Activated T-cell treated with anti-CD3 and anti-CD28 coated beads for 1 hour (primary cell): Measurements from ENCODE around the gene MYDGF.

Experiments used
- DNase-seq: peaks from one replicate; pipeline ENCODE4 v3.0.0-alpha.2; 2020; ENCODE audit warnings: low read depth

The MYDGF gene

DNA sequence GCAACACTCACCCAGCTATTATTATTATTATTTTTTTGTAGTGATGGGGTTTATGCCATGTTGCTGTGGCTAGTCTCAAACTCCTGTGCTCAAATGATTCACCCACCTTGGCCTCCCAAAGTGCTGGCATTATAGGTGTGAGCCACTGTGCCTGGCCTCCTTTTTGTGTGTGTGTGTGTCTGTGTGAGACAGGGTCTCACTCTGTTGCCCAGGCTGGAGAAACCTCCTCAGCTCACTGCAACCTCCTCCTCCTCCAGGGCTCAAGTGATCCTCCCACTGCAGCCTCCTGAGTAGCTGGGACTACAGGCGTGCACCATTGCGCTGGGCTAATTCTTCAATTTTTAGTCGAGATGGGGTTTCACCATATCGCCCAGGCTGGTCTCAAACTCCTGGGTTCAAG, 3.6 kb upstream of the MYDGF start:
- DNase-seq: no peak

DNA sequence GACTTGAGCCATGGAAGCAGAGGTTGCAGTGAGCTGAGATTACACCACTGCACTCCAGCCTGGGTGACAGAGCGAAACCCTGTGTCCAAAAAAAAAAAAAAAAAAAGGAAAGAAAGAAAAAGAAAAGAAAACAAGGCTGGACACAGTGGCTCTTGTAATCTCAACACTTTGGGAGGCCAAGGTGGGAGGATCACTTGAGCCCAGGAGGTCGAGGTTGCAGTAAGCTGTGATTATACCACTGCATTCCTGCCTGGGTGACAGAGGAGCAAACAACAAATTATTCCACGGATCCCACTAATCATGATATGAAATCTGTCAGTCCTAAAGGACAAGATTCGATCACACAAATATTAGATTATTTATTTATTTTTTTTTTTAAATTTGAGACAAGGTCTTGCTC, 3.1 kb upstream of the MYDGF start:
- DNase-seq: no peak

GRCh38 chr19:4671185-4671851, 1.2 kb upstream of the MYDGF start:
- no peak for DNase-seq

- no peak for DNase-seq
These were observed 5.5 kb downstream of the MYDGF start for GRCh38 chr19:4664642-4665041.

GRCh38 chr19:4662812-4663211, 7.3 kb downstream of the MYDGF start:
- DNase-seq: no peak

GRCh38 chr19:4662020-4662695, 8.0 kb downstream of the MYDGF start:
- no peak for DNase-seq

DNA sequence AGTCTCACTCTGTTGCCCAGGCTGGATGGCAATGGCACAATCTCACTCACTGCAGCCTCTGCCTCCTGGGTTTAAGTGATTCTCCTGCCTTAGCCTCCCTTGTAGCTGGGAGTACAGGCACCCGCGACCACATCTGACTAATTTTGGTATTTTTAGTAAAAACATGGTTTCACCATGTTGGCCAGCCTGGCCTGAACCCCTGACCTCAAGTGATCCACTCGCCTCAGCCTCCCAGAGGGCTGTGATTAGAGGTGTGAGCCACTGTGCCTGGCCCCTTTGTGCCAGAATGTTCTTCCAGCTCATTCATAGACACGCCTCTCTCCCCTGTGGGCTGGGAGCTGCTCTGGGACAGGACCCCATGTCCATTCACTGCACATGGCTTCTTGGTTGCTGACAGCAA, 9.1 kb downstream of the MYDGF start:
- DNase-seq: no peak

GRCh38 chr19:4660181-4660791, 9.9 kb downstream of the MYDGF start:
- DNase-seq: no peak

- DNase-seq: no peak
These were observed 12.3 kb downstream of the MYDGF start for GRCh38 chr19:4657835-4658234.

- DNase-seq: no peak
These were observed 12.9 kb downstream of the MYDGF start for GRCh38 chr19:4657262-4657661.

GRCh38 chr19:4656102-4656501, 14.0 kb downstream of the MYDGF start:
- no peak for DNase-seq

DNA sequence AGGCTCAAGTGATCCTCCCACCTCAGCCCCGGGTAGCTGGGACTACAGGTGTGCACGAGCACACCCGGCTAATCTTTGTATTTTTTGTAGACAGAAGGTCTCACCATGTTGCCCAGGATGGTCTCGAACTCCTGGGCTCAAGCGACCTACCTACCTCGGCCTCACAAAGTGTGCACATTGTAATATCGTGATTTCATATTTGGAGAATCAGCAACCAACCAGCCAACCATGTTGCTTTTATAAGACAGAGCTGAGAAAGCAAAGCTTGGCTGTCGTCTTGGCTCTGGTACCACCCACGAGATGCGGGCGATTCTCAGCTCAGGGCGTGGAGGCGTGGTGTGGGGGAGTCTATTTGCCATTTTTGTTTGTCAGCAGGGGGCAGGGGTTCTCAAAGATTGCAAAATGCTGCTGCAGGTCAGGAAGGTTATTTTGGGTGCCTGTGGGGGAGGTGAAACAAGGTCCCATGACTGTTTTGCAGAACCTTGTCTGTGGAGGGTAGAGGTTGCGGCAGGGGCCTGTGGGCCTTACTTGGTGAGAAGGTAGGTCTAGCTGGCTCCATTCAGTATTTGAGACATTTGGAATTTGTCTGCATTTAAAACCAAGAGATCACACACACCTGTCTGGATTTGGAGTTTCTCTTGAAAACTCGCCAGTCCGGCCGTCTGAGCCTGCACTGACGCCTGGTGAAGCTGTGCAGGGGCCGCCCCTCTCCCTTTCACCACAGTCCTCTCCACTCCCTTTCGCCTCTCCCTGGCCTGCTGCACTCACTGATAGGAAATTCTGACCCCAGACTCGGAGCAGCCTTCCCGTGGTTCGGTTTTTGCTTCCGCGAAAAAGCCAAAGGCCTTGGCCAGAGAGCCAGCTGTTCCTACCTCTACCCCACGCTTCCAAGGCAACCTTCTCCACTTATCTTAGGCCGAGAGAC, 15.4 kb downstream of the MYDGF start:
- no peak for DNase-seq

DNA sequence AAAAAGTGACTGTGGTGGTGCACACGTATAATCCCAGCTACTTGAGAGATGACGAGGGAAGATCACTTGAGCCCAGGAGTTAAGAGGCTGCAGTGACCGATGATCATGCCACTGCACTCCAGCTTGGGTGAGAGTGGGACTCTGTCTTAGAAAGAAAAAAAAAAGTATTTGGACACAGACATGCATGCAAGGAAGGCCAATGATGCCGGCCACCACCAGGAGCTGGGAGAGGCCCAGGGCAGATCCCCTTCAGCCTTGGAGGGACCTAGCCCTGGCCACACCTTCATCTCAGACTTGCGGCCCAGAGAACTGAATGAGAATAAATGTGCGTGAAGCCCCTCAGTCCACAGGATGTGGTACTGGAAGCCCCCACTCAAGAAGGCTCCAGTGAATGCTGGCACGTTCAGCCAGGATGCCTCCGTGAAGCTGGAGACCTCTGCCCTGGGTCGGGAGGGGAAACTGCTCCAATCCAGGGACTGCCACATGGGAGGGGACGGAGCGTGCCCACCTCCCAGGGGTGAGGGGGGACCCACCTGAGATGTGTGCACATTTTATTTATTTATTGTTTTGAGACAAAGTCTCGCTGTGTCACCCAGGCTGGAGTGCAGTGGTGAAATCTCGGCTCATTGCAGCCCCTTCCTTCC, 16.2 kb downstream of the MYDGF start:
- DNase-seq: no peak

DNA sequence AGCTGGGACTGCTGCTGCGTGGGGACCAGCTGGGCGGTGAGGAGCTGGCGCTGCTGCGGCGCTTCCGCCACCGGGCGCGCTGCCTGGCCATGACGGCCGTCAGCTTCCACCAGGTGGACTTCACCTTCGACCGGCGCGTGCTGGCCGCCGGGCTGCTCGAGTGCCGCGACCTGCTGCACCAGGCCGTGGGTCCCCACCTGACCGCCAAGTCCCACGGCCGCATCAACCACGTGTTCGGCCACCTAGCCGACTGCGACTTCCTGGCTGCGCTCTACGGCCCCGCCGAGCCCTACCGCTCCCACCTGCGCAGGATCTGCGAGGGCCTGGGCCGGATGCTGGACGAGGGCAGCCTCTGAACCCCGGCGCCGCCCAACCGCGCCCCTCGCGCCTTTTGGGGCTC, 18.1 kb downstream of the MYDGF start:
- DNase-seq: no peak

GRCh38 chr19:4650159-4650558, 20.0 kb downstream of the MYDGF start:
- no peak for DNase-seq

DNA sequence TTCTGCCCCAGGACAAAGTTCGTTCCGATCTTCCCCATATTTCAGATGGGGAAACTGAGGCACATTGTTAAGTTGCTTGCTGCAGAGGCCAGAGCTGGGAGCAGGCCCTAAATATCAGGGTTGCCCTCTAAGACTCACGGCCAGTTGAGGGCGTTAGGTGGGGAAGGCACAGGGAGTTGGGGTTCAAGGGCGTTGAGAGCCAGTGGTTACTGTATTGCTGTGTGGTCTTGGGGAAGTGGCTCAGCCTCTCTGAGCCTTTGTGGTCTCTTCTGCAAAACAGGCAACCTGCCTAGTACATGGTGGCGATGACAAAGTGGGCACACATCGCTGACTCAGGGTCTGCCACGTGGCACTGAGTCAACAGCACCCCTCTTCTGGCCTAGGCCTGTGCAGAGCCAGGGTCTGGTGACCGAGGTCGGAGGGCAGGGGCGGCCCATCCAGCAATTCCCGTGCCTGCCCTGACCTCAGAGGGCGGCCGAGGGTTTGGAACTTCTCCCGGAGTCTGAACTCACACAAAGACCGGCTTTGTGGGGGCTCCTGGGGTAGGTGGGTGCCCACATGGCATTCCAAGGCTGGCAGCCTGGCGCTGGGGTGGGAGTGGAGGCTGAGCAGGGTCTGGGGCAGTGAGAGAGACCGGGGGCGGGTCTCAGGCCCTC, 20.6 kb downstream of the MYDGF start:
- no peak for DNase-seq

GRCh38 chr19:4647676-4648644, 22.2 kb downstream of the MYDGF start:
- DNase-seq: no peak

DNA sequence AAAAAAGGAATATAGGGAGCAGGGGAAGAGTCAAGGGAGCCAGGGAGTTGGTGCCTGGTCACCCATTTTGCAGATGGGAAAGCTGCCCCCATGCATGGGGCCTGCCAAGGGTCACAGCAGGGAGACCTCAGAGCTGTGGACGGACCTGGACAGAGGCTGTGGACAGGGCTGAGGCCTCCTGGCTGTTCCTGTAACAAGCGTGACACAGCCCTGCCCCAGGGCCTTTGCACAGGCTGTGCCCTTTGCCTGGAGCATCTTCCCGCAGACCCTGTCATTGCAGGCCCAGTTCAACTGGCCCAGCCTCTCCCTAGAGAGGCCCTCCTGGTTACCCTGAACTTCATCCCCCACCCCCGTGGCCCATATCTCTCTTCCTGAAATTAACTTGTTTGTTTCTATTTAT, 24.4 kb downstream of the MYDGF start:
- no peak for DNase-seq

GRCh38 chr19:4642625-4643024, 27.5 kb downstream of the MYDGF start:
- no peak for DNase-seq

DNA sequence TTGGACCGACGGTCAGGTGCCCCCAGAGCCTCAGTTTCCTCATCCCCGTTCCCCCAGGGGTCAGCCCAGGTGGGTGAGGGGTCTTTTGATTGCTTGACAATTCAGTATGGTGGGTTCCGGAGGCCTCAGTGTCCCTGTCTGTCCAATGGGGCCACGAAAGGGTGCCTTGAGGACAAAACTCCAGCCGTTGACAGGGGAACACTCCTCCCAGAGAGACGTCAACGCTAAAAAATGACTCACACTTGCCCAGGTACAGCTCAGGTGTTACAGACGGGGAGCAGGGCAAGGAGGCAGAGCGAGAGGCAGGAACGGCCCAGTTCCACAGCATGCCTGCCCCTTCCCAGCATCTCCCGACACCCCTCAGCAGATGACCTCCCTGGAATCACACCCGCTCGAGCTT, 29.0 kb downstream of the MYDGF start:
- DNase-seq: no peak
